ENCODE data around the gene AIFM2. TPM values are rescaled to one million over a fixed set of nuclear protein-coding genes. Genes with fewer than 3 reads are reported as not detected.

Gene AIFM2
- total and polyA plus RNA-seq, 2 of the 13 experiments (the other 11 are each of a cell fraction or from before 2014, with no cell fraction given) = 20.3 to 29.5 TPM

DNA sequence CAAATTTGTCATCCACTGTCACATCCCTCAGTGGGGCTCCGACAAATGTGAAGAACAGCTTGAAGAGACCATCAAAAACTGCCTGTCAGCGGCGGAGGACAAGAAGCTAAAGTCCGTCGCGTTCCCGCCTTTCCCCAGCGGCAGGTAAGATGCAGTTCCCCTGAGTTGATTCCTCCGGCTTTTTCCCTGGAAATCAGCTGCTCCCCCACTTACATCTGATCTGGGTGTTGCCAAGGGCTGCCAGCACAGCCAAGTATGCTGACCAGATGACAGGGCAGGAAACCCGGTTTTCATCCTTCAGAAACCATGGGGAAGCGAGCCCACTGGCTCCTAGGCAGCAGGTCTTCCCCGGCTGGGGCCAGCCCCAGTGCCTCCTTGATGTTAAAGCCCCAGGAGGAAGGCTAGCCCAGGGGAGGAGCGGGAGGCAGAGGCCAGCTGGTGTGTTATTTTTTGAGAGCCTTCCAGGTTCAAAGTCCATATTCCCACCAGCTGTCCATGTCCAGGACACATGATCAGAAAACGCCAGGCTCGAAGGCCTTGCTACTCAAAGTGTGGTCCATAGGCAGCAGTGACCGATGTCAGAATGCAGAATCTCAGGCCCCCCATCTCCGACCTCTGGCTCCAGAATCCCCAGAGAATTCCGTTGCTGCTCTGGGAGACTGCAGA is 23.4 kb downstream of the AIFM2 start (continued):
- TF ChIP-seq, protein P1, sequence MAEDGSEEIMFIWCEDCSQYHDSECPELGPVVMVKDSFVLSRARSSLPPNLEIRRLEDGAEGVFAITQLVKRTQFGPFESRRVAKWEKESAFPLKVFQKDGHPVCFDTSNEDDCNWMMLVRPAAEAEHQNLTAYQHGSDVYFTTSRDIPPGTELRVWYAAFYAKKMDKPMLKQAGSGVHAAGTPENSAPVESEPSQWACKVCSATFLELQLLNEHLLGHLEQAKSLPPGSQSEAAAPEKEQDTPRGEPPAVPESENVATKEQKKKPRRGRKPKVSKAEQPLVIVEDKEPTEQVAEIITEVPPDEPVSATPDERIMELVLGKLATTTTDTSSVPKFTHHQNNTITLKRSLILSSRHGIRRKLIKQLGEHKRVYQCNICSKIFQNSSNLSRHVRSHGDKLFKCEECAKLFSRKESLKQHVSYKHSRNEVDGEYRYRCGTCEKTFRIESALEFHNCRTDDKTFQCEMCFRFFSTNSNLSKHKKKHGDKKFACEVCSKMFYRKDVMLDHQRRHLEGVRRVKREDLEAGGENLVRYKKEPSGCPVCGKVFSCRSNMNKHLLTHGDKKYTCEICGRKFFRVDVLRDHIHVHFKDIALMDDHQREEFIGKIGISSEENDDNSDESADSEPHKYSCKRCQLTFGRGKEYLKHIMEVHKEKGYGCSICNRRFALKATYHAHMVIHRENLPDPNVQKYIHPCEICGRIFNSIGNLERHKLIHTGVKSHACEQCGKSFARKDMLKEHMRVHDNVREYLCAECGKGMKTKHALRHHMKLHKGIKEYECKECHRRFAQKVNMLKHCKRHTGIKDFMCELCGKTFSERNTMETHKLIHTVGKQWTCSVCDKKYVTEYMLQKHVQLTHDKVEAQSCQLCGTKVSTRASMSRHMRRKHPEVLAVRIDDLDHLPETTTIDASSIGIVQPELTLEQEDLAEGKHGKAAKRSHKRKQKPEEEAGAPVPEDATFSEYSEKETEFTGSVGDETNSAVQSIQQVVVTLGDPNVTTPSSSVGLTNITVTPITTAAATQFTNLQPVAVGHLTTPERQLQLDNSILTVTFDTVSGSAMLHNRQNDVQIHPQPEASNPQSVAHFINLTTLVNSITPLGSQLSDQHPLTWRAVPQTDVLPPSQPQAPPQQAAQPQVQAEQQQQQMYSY (CRISPR knock-in tag; IDR thresholded peaks at IDR 0.05) = 0 out of 2 replicates have a peak, but pooled peaks have one; percentile 25
- TF ChIP-seq BRD4 (CRISPR knock-in tag; IDR thresholded peaks at IDR 0.05) (no peak), ZNF850 (CRISPR knock-in tag; conservative IDR thresholded peaks at IDR 0.05) (no peak), GATAD2A (CRISPR knock-in tag; IDR thresholded peaks at IDR 0.05) (peak; percentile 82), RBAK (CRISPR knock-in tag; IDR thresholded peaks at IDR 0.05) (no peak), SSRP1 (CRISPR knock-in tag; IDR thresholded peaks at IDR 0.05) (peak; percentile 72; the same call in 1 of the 2 replicates), TP53 (CRISPR knock-in tag; conservative IDR thresholded peaks at IDR 0.05) (0 out of 2 replicates have a peak, but pooled peaks have one; percentile 67), ZNF766 (CRISPR knock-in tag; IDR thresholded peaks at IDR 0.05; ENCODE audit: borderline replicate concordance) (peak; percentile 65; the same call in 1 of the 2 replicates), ZHX2 (IDR thresholded peaks at IDR 0.05; ENCODE audit: low read depth) (no peak), ZHX2 (CRISPR knock-in tag; IDR thresholded peaks at IDR 0.05; ENCODE audit: borderline replicate concordance) (peak; percentile 60; the same call in 1 of the 2 replicates), ZNF431 (CRISPR knock-in tag; IDR thresholded peaks at IDR 0.05; ENCODE audit: borderline replicate concordance, low read depth) (no peak), ZNF607 (CRISPR knock-in tag; IDR thresholded peaks at IDR 0.05; ENCODE audit: borderline replicate concordance) (peak; percentile 81; the same call in 1 of the 2 replicates), THAP11 (CRISPR knock-in tag; IDR thresholded peaks at IDR 0.05) (peak; percentile 55)
- TF ChIP-seq, protein P2, sequence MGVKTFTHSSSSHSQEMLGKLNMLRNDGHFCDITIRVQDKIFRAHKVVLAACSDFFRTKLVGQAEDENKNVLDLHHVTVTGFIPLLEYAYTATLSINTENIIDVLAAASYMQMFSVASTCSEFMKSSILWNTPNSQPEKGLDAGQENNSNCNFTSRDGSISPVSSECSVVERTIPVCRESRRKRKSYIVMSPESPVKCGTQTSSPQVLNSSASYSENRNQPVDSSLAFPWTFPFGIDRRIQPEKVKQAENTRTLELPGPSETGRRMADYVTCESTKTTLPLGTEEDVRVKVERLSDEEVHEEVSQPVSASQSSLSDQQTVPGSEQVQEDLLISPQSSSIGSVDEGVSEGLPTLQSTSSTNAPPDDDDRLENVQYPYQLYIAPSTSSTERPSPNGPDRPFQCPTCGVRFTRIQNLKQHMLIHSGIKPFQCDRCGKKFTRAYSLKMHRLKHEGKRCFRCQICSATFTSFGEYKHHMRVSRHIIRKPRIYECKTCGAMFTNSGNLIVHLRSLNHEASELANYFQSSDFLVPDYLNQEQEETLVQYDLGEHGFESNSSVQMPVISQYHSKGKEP (CRISPR knock-in tag; IDR thresholded peaks at IDR 0.05) = no peak
- TF ChIP-seq, protein P3, sequence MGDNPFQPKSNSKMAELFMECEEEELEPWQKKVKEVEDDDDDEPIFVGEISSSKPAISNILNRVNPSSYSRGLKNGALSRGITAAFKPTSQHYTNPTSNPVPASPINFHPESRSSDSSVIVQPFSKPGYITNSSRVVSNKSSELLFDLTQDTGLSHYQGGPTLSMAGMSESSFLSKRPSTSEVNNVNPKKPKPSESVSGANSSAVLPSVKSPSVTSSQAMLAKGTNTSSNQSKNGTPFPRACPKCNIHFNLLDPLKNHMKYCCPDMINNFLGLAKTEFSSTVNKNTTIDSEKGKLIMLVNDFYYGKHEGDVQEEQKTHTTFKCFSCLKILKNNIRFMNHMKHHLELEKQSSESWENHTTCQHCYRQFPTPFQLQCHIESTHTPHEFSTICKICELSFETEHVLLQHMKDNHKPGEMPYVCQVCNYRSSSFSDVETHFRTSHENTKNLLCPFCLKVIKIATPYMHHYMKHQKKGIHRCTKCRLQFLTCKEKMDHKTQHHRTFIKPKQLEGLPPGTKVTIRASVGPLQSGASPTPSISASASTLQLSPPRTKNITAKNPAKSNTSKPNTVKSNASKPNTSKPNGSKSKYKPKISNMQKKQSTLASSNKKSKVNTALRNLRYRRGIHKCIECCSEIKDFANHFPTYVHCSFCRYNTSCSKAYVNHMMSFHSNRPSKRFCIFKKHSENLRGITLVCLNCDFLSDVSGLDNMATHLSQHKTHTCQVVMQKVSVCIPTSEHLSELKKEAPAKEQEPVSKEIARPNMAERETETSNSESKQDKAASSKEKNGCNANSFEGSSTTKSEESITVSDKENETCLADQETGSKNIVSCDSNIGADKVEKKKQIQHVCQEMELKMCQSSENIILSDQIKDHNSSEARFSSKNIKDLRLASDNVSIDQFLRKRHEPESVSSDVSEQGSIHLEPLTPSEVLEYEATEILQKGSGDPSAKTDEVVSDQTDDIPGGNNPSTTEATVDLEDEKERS (CRISPR knock-in tag; IDR thresholded peaks at IDR 0.05) = 0 out of 2 replicates have a peak, but pooled peaks have one; percentile 47

Data from HepG2 (cell line).